ENCODE measurements around the gene DNAJB6.

Gene DNAJB6

DNA sequence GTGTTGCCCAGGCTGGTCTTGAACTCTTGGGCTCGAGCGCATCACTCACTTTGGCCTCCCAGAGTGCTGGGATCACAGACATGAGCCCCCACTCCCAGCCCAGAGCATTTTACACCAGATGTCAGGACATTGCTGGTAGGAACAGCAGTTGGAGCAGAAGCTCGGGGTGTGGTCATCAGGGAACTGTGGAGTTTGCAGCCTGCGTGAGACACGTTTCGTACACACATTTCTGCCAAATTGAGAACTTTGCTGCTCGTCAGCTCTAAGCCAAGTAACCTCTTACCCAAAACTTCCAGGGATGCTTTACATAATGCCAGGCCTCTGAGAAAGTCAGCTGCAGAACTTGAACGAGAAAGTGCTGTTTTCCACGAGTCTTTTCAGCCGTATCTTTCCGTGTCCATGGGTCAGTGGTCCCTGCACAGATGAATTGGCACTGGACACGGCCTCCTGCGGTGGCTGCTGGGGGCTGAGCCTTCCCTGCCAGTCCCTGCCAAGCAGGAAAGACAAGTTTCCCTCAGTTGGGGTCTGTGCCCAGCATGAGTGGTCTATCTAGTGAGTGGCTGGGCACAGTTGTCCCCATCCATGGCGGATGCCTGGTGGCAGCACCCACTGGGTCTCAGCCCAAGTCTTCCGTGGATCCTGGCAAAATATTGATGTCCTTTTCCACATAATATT lies 54.4 kb downstream of the DNAJB6 start:
- no peak overlapping the region for H2BK120ac ChIP-seq (ENCODE audit: low read depth, low read length)
- H3K4ac ChIP-seq (ENCODE audit: low read depth, low read length), result no peak overlapping the region
- no peak for DNase-seq
- H3K23ac ChIP-seq (ENCODE audit: low read length), result no peak overlapping the region
- no peak overlapping the region for H3K9ac ChIP-seq (ENCODE audit: low read length)
- no peak overlapping the region for H4K5ac ChIP-seq (ENCODE audit: low read length)
- no peak overlapping the region for H2BK5ac ChIP-seq (ENCODE audit: low read length)
- no peak overlapping the region for H3K27ac ChIP-seq (ENCODE audit: low read depth, low read length)
- no CpG with 5 or more reads among the region's 15 CpGs for WGBS (ENCODE audit: extremely low coverage, insufficient coverage, low lambda C conversion rate)
- H3K36me3 ChIP-seq (ENCODE audit: control insufficient read depth, insufficient read depth, low read length), result peaks cover 1% of the 10 kb centered on the region
- no peak overlapping the region for H2BK15ac ChIP-seq (replicated peaks; ENCODE audit: low read depth)
- H3K79me2 ChIP-seq (ENCODE audit: control insufficient read depth, insufficient read depth, low read length), result peaks cover 41% of the 10 kb centered on the region
- H3K18ac ChIP-seq (ENCODE audit: low read length), result no peak overlapping the region
- H3K56ac ChIP-seq (ENCODE audit: low read length), result no peak overlapping the region
- peaks cover 21% of the 10 kb centered on the region for H3K79me1 ChIP-seq (ENCODE audit: low read length)
- H4K8ac ChIP-seq (ENCODE audit: low read depth, low read length), result no peak overlapping the region
- peaks cover 2% of the 10 kb centered on the region for H3K4me1 ChIP-seq (ENCODE audit: control insufficient read depth, low read depth, low read length)
- H3K4me2 ChIP-seq (ENCODE audit: low read length), result no peak overlapping the region
- no peak overlapping the region for H3K4me3 ChIP-seq (ENCODE audit: low read length)
- H3K27me3 ChIP-seq (ENCODE audit: insufficient read depth, low read length, poor library complexity), result no peaks in the 10 kb centered on the region
- no peak overlapping the region for H2AK5ac ChIP-seq (ENCODE audit: low read length)

DNA sequence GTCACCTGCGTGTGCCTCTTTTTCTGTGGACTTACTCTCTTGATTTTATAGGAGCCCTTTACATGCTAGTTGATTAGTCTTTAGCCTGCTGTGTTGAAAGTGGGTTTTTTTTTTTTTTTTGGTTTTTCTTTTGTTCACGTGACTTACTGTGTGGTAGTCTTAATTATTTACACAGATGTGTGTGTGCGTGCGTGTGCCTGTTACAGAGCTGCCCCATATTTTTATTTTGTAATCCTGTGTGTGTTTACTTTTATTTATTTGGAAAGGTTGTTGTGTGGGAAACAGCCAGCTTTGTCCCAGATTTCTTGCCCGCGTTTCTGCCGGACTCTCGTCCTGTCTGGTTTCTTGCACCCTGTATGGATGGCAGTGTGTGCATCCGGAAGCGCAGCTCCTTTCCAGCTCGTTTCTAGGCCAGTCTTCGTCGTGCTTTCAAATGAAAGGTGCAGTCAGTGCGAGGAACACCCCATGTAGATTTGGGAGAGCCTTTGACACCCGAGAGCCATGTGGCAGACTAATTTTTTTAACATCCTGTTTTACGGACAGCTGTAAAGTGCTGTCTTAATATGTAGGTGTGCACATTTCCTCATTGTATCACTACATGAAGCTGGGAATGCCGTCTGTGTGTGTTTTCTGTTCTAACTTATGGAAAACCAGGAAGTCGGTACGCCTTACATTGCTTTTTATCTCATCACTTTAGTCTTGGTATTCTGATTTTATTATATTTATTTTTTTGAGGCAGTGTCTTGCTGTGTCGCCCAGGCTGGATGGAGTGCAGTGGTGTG lies 55.6 kb downstream of the DNAJB6 start:
- H3K79me2 ChIP-seq (ENCODE audit: control insufficient read depth, insufficient read depth, low read length), result peaks cover 41% of the 10 kb centered on the region
- no peak overlapping the region for H3K4me2 ChIP-seq (ENCODE audit: low read length)
- H3K18ac ChIP-seq (ENCODE audit: low read length), result no peak overlapping the region
- no peak overlapping the region for H3K4me3 ChIP-seq (ENCODE audit: low read length)
- no peaks in the 10 kb centered on the region for H3K27me3 ChIP-seq (ENCODE audit: insufficient read depth, low read length, poor library complexity)
- H2AK5ac ChIP-seq (ENCODE audit: low read length), result no peak overlapping the region
- peaks cover 25% of the 10 kb centered on the region for H3K79me1 ChIP-seq (ENCODE audit: low read length)
- no peak overlapping the region for H3K56ac ChIP-seq (ENCODE audit: low read length)
- no peak overlapping the region for H2BK120ac ChIP-seq (ENCODE audit: low read depth, low read length)
- H4K8ac ChIP-seq (ENCODE audit: low read depth, low read length), result no peak overlapping the region
- H3K27ac ChIP-seq (ENCODE audit: low read depth, low read length), result no peak overlapping the region
- DNase-seq, result no peak
- H3K4ac ChIP-seq (ENCODE audit: low read depth, low read length), result no peak overlapping the region
- H3K4me1 ChIP-seq (ENCODE audit: control insufficient read depth, low read depth, low read length), result no peaks in the 10 kb centered on the region
- WGBS (ENCODE audit: extremely low coverage, insufficient coverage, low lambda C conversion rate), result no CpG with 5 or more reads among the region's 20 CpGs
- H3K9ac ChIP-seq (ENCODE audit: low read length), result no peak overlapping the region
- H2BK15ac ChIP-seq (replicated peaks; ENCODE audit: low read depth), result no peak overlapping the region
- peaks cover 1% of the 10 kb centered on the region for H3K36me3 ChIP-seq (ENCODE audit: control insufficient read depth, insufficient read depth, low read length)
- H2BK5ac ChIP-seq (ENCODE audit: low read length), result no peak overlapping the region
- H4K5ac ChIP-seq (ENCODE audit: low read length), result no peak overlapping the region
- H3K23ac ChIP-seq (ENCODE audit: low read length), result no peak overlapping the region

DNA sequence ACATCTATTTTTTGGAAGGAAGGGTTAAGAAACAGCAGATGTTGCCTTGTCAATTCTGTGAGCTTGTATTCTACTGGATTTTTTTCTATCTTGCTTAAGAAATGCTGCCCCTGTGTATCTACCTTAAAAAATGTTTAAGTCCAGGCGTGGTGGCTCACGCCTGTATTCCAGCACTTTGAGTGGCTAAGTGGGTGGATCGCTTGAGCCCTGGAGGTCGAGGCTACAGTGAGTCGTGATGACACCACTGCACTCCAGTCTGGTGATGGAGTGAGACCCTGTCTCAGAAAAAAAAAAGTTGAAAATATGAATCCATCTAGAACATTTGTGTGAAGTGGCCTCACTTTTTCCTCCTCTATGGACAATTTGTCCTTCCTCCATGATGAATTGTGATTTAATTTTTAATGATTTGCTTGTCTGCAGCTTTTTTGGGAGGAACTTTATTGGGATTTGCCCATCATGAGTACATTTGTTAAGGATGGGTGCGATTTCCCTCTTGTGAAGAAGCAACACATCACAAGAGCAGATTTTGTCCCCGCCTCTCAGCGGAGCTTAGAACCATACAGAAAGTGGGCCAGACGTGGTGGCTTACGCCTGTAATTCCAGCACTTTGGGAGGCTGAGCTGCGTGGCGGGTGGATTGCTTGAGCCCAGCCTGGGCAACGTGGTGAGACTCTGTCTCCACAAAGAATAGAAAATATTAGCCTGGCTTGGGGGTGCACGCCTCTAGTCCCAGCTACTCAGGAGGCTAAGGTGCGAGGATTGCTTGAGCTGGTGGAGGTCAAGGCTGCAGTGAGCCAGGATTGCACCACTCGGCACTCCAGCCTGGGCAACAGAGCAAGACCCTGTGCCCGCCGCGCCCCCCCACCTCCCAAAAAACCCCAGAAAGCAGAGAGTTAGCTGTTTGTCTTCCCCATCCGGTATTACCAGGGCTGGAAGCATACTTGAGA lies 57.7 kb downstream of the DNAJB6 start:
- no peak overlapping the region for H3K23ac ChIP-seq (ENCODE audit: low read length)
- no peak overlapping the region for H2BK5ac ChIP-seq (ENCODE audit: low read length)
- H3K27ac ChIP-seq (ENCODE audit: low read depth, low read length), result no peak overlapping the region
- no peak overlapping the region for H3K4me3 ChIP-seq (ENCODE audit: low read length)
- no peak overlapping the region for H4K8ac ChIP-seq (ENCODE audit: low read depth, low read length)
- H3K27me3 ChIP-seq (ENCODE audit: insufficient read depth, low read length, poor library complexity), result no peaks in the 10 kb centered on the region
- peaks cover 26% of the 10 kb centered on the region for H3K79me1 ChIP-seq (ENCODE audit: low read length)
- H3K79me2 ChIP-seq (ENCODE audit: control insufficient read depth, insufficient read depth, low read length), result peaks cover 40% of the 10 kb centered on the region
- H2BK120ac ChIP-seq (ENCODE audit: low read depth, low read length), result no peak overlapping the region
- DNase-seq, result no peak
- H3K4me1 ChIP-seq (ENCODE audit: control insufficient read depth, low read depth, low read length), result no peaks in the 10 kb centered on the region
- no peak overlapping the region for H4K5ac ChIP-seq (ENCODE audit: low read length)
- H3K36me3 ChIP-seq (ENCODE audit: control insufficient read depth, insufficient read depth, low read length), result peaks cover 3% of the 10 kb centered on the region
- H3K4ac ChIP-seq (ENCODE audit: low read depth, low read length), result no peak overlapping the region
- H2BK15ac ChIP-seq (replicated peaks; ENCODE audit: low read depth), result no peak overlapping the region
- no peak overlapping the region for H3K56ac ChIP-seq (ENCODE audit: low read length)
- H3K4me2 ChIP-seq (ENCODE audit: low read length), result no peak overlapping the region
- H2AK5ac ChIP-seq (ENCODE audit: low read length), result no peak overlapping the region
- no CpG with 5 or more reads among the region's 20 CpGs for WGBS (ENCODE audit: extremely low coverage, insufficient coverage, low lambda C conversion rate)
- no peak overlapping the region for H3K18ac ChIP-seq (ENCODE audit: low read length)
- H3K9ac ChIP-seq (ENCODE audit: low read length), result no peak overlapping the region

- H3K4me3 ChIP-seq (ENCODE audit: low read length), result no peak overlapping the region
- H3K4ac ChIP-seq (ENCODE audit: low read depth, low read length), result no peak overlapping the region
- no peak overlapping the region for H3K9ac ChIP-seq (ENCODE audit: low read length)
- H2BK5ac ChIP-seq (ENCODE audit: low read length), result no peak overlapping the region
- no peak overlapping the region for H3K27ac ChIP-seq (ENCODE audit: low read depth, low read length)
- H4K8ac ChIP-seq (ENCODE audit: low read depth, low read length), result no peak overlapping the region
- no peak for DNase-seq
- no peak overlapping the region for H2BK15ac ChIP-seq (replicated peaks; ENCODE audit: low read depth)
- no peak overlapping the region for H3K23ac ChIP-seq (ENCODE audit: low read length)
- H3K79me1 ChIP-seq (ENCODE audit: low read length), result peaks cover 22% of the 10 kb centered on the region
- no peak overlapping the region for H3K18ac ChIP-seq (ENCODE audit: low read length)
- no peak overlapping the region for H3K56ac ChIP-seq (ENCODE audit: low read length)
- H3K36me3 ChIP-seq (ENCODE audit: control insufficient read depth, insufficient read depth, low read length), result peaks cover 2% of the 10 kb centered on the region
- no peak overlapping the region for H4K5ac ChIP-seq (ENCODE audit: low read length)
- peaks cover 35% of the 10 kb centered on the region for H3K79me2 ChIP-seq (ENCODE audit: control insufficient read depth, insufficient read depth, low read length)
- no CpG with 5 or more reads among the region's 2 CpGs for WGBS (ENCODE audit: extremely low coverage, insufficient coverage, low lambda C conversion rate)
- H2AK5ac ChIP-seq (ENCODE audit: low read length), result no peak overlapping the region
- H3K4me1 ChIP-seq (ENCODE audit: control insufficient read depth, low read depth, low read length), result no peaks in the 10 kb centered on the region
- H3K27me3 ChIP-seq (ENCODE audit: insufficient read depth, low read length, poor library complexity), result no peaks in the 10 kb centered on the region
- H3K4me2 ChIP-seq (ENCODE audit: low read length), result no peak overlapping the region
- no peak overlapping the region for H2BK120ac ChIP-seq (ENCODE audit: low read depth, low read length)
These were observed 58.4 kb downstream of the DNAJB6 start for GRCh38 chr7:157395206-157395605.

- no peaks in the 10 kb centered on the region for H3K27me3 ChIP-seq (ENCODE audit: insufficient read depth, low read length, poor library complexity)
- no peaks in the 10 kb centered on the region for H3K4me1 ChIP-seq (ENCODE audit: control insufficient read depth, low read depth, low read length)
- peaks cover 18% of the 10 kb centered on the region for H3K79me1 ChIP-seq (ENCODE audit: low read length)
- H3K56ac ChIP-seq (ENCODE audit: low read length), result no peak overlapping the region
- no peak overlapping the region for H4K8ac ChIP-seq (ENCODE audit: low read depth, low read length)
- H2BK15ac ChIP-seq (replicated peaks; ENCODE audit: low read depth), result no peak overlapping the region
- H3K4me3 ChIP-seq (ENCODE audit: low read length), result no peak overlapping the region
- H3K18ac ChIP-seq (ENCODE audit: low read length), result no peak overlapping the region
- H3K4ac ChIP-seq (ENCODE audit: low read depth, low read length), result no peak overlapping the region
- H3K27ac ChIP-seq (ENCODE audit: low read depth, low read length), result no peak overlapping the region
- H4K5ac ChIP-seq (ENCODE audit: low read length), result no peak overlapping the region
- peaks cover 30% of the 10 kb centered on the region for H3K79me2 ChIP-seq (ENCODE audit: control insufficient read depth, insufficient read depth, low read length)
- peaks cover 2% of the 10 kb centered on the region for H3K36me3 ChIP-seq (ENCODE audit: control insufficient read depth, insufficient read depth, low read length)
- no peak overlapping the region for H2BK120ac ChIP-seq (ENCODE audit: low read depth, low read length)
- DNase-seq, result no peak
- H3K4me2 ChIP-seq (ENCODE audit: low read length), result no peak overlapping the region
- H3K9ac ChIP-seq (ENCODE audit: low read length), result no peak overlapping the region
- WGBS (ENCODE audit: extremely low coverage, insufficient coverage, low lambda C conversion rate), result no CpG with 5 or more reads among the region's 20 CpGs
- H3K23ac ChIP-seq (ENCODE audit: low read length), result no peak overlapping the region
- no peak overlapping the region for H2BK5ac ChIP-seq (ENCODE audit: low read length)
- H2AK5ac ChIP-seq (ENCODE audit: low read length), result no peak overlapping the region
These were observed 59.7 kb downstream of the DNAJB6 start for GRCh38 chr7:157396316-157397035.
